ENCODE measurements around the gene IFNAR1. TPM values are rescaled to one million over a fixed set of nuclear protein-coding genes. Genes with fewer than 3 reads are reported as not detected.

The IFNAR1 gene
- total RNA-seq, 1 experiment from 2014 or later: 14.2 TPM

- Histone ChIP-seq H3K27ac (ENCODE audit: insufficient read length, low read depth, low read length) (no peak overlapping the region), H3K23ac (ENCODE audit: insufficient read length, low read depth, low read length) (no peak overlapping the region), H3T11ph (ENCODE audit: low read length) (no peak overlapping the region), H2BK15ac (ENCODE audit: low read depth, low read length) (no peak overlapping the region), H3K4me2 (ENCODE audit: insufficient read depth, insufficient read length, low read length) (no peak overlapping the region), H3K27me3 (ENCODE audit: insufficient read depth, low read length) (no peaks in the 10 kb centered on the region), H3K9ac (ENCODE audit: extremely low read depth, insufficient read length, low read length) (no peak overlapping the region), H3K79me1 (ENCODE audit: insufficient read depth, low read depth, low read length, poor library complexity, severe bottlenecking) (no peaks in the 10 kb centered on the region), H2AFZ (ENCODE audit: low read length) (no peak overlapping the region), H2BK12ac (ENCODE audit: insufficient read length, low read depth, low read length) (no peak overlapping the region), H2BK20ac (ENCODE audit: low read depth, low read length, poor library complexity, severe bottlenecking) (no peak overlapping the region), H3K4me1 (ENCODE audit: insufficient read depth, low read length) (no peaks in the 10 kb centered on the region), H4K20me1 (ENCODE audit: control insufficient read depth, insufficient read depth, insufficient read length) (no peaks in the 10 kb centered on the region), H4K8ac (replicated peaks; ENCODE audit: insufficient read length, low read depth, low read length) (no peak overlapping the region), H4K91ac (ENCODE audit: insufficient read length, low read depth, low read length) (no peak overlapping the region), H3K79me2 (ENCODE audit: insufficient read depth, low read length) (no peaks in the 10 kb centered on the region), H3K14ac (ENCODE audit: insufficient read depth, low read length) (no peak overlapping the region), H2AK5ac (ENCODE audit: insufficient read length, low read length) (no peak overlapping the region), H2BK5ac (ENCODE audit: insufficient read length, low read length) (no peak overlapping the region), H3K9me3 (ENCODE audit: control insufficient read depth, low read depth, low read length) (no peaks in the 10 kb centered on the region), H4K5ac (ENCODE audit: insufficient read length, low read depth, low read length) (no peak overlapping the region), H3K56ac (ENCODE audit: insufficient read length, low read depth, low read length) (no peak overlapping the region), H3K4ac (ENCODE audit: low read depth, low read length) (no peak overlapping the region), H2BK120ac (ENCODE audit: low read depth, low read length, poor library complexity, severe bottlenecking) (no peak overlapping the region), H3K23me2 (ENCODE audit: insufficient read length, low read depth, low read length, poor library complexity, severe bottlenecking) (no peaks in the 10 kb centered on the region), H3K18ac (ENCODE audit: insufficient read length, low read depth, low read length) (no peak overlapping the region)
- Mint-ChIP-seq H3K27me3 (ENCODE audit: low read depth) (no peaks in the 10 kb centered on the region), H3K36me3 (ENCODE audit: insufficient read depth in 1 of 3, low read depth in 3 of 3) (no peaks in the 10 kb centered on the region), H3K4me3 (no peak overlapping the region), H3K9me3 (no peaks in the 10 kb centered on the region), H3K4me1 (peaks cover 11 to 13% of the 10 kb centered on the region in 2 experiments), H3K27ac (no peak overlapping the region)
- TF ChIP-seq CTCF (conservative IDR thresholded peaks at IDR 0.05): no peak
- WGBS (ENCODE audit: extremely low coverage, insufficient read length, low lambda C conversion rate): no CpG with 5 or more reads among the region's 2 CpGs
- DNase-seq: no peak
Observed at GRCh38 chr21:33301632-33302002, 23.2 kb upstream of the IFNAR1 start.
